GM19324 (cell line): ENCODE measurements around the gene CLK4.
"Not testable (repeated sequence)": the region's sequence is repeated elsewhere in the genome, so short reads cannot be mapped to it uniquely, and the experiment has no call there.

Source experiments
- ATAC-seq: cut with Tn5 transposase; IDR thresholded peaks from one replicate; pipeline ENCODE4 v1.9.1; 2021; ENCODE audit warnings: mild to moderate bottlenecking, moderate library complexity; ENCODE audit not compliant: unreplicated experiment, low FRiP score

The CLK4 gene

GRCh38 chr5:178589180-178590140, 37.4 kb downstream of the CLK4 start:
- ATAC-seq: no peak

- ATAC-seq: no peak
Measured at GRCh38 chr5:178588769-178589168, 38.1 kb downstream of the CLK4 start.

GRCh38 chr5:178587763-178588611, 38.9 kb downstream of the CLK4 start:
- no peak for ATAC-seq

- ATAC-seq: no peak
Measured at GRCh38 chr5:178586396-178586795, 40.5 kb downstream of the CLK4 start.

GRCh38 chr5:178585421-178585820, 41.4 kb downstream of the CLK4 start:
- ATAC-seq: not testable (repeated sequence)

GRCh38 chr5:178583279-178583678, 43.6 kb downstream of the CLK4 start:
- ATAC-seq: no peak

GRCh38 chr5:178582291-178582690, 44.6 kb downstream of the CLK4 start:
- ATAC-seq: no peak

GRCh38 chr5:178581621-178582020, 45.2 kb downstream of the CLK4 start:
- no peak for ATAC-seq

GRCh38 chr5:178580271-178580955, 46.4 kb downstream of the CLK4 start:
- ATAC-seq: no peak

GRCh38 chr5:178577944-178578343, 48.9 kb downstream of the CLK4 start:
- ATAC-seq: no peak

GRCh38 chr5:178577376-178577839, 49.4 kb downstream of the CLK4 start:
- ATAC-seq: no peak

GRCh38 chr5:178576591-178577351, 50.1 kb downstream of the CLK4 start:
- ATAC-seq: no peak

GRCh38 chr5:178573216-178573615, 53.6 kb downstream of the CLK4 start:
- no peak for ATAC-seq

- ATAC-seq: no peak
Measured at GRCh38 chr5:178572617-178573016, 54.2 kb downstream of the CLK4 start.

GRCh38 chr5:178569485-178569884, 57.4 kb downstream of the CLK4 start:
- ATAC-seq: no peak

- no peak for ATAC-seq
Measured at GRCh38 chr5:178564811-178565550, 61.9 kb downstream of the CLK4 start.

GRCh38 chr5:178564397-178564796, 62.5 kb downstream of the CLK4 start:
- no peak for ATAC-seq

GRCh38 chr5:178563621-178564020, 63.2 kb downstream of the CLK4 start:
- no peak for ATAC-seq

GRCh38 chr5:178561746-178562264, 65.0 kb downstream of the CLK4 start:
- ATAC-seq: no peak
